IPS-15b (cell line): ENCODE measurements around the gene ABLIM2.

Experiments used
- H3K27me3 ChIP-seq: one replicate; pipeline ENCODE4 v1.6.1; 2013; ENCODE audit warnings: low read length; ENCODE audit not compliant: control insufficient read depth, insufficient read depth
- H3K36me3 ChIP-seq: one replicate; pipeline ENCODE4 v1.6.1; 2013; ENCODE audit warnings: low read length; ENCODE audit not compliant: control insufficient read depth, insufficient read depth
- H3K4me1 ChIP-seq: one replicate; pipeline ENCODE4 v1.6.1; 2013; ENCODE audit warnings: mild to moderate bottlenecking, low read length; ENCODE audit not compliant: control insufficient read depth, insufficient read depth
- H3K4me3 ChIP-seq: one replicate; pipeline ENCODE4 v1.5.1; 2013; ENCODE audit warnings: low read depth, low read length
- H3K9ac ChIP-seq: one replicate; pipeline ENCODE4 v1.6.1; 2013; ENCODE audit warnings: low read depth, mild to moderate bottlenecking, low read length
- H3K9me3 ChIP-seq: one replicate; pipeline ENCODE4 v1.6.1; 2013; ENCODE audit warnings: mild to moderate bottlenecking, low read length; ENCODE audit not compliant: control insufficient read depth, insufficient read depth

The ABLIM2 gene

GRCh38 chr4:8160233-8160560, 1.6 kb upstream of the ABLIM2 start:
- Histone ChIP-seq H3K36me3 (no peaks in the 10 kb centered on the region), H3K4me3 (peak overlapping the region; percentile 88), H3K27me3 (peaks cover 28% of the 10 kb centered on the region), H3K9me3 (no peaks in the 10 kb centered on the region), H3K9ac (no peak overlapping the region), H3K4me1 (peaks cover 2% of the 10 kb centered on the region)

GRCh38 chr4:8159537-8160232, 1.1 kb upstream of the ABLIM2 start:
- peak overlapping the region; percentile 88 for H3K4me3 ChIP-seq
- peaks cover 28% of the 10 kb centered on the region for H3K27me3 ChIP-seq
- peaks cover 2% of the 10 kb centered on the region for H3K4me1 ChIP-seq
- no peaks in the 10 kb centered on the region for H3K36me3 ChIP-seq
- peak overlapping the region; percentile 37 for H3K9ac ChIP-seq
- no peaks in the 10 kb centered on the region for H3K9me3 ChIP-seq

DNA sequence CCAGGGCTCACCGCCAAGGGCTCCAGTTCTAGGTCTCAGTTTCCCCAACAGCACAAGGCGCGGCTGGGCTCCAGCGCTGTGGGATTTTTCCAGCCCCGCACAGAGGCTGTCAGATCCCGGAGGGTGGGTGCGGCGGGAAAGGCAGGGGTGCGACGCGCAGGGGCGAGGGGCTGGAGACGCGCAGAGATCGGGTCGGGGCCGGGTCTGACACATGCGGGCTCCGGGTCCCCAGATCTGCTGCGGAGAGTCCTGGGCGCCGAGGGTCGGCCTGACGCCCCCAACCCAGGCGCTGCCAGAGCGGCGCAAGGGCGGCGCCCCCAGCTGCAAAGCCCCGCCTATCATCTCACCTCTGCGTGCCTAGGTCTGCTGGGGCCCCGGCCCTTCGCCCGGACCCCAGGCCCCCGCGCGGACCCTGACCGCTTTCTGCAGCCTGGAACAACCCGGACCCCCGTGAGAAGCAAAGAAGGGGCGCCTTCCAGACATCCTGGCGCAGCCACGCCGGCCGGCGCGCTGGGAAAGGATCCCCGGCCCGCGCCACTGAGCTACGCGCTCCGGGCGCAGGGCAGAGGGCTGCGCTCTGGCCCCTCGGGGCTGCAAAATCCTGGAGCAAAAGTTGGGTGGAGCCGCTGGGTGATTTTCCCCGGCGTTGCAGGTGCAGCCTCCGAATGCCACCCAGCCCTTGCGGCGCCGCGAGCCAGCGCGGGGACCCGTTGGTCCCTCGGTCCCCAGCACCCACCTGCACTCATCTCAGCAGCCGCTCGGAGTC, 486 bp downstream of the ABLIM2 start:
- Histone ChIP-seq H3K27me3 (peaks cover 28% of the 10 kb centered on the region), H3K9me3 (no peaks in the 10 kb centered on the region), H3K4me3 (peak overlapping the region; percentile 67), H3K36me3 (no peaks in the 10 kb centered on the region), H3K4me1 (peaks cover 2% of the 10 kb centered on the region), H3K9ac (no peak overlapping the region)

GRCh38 chr4:8157496-8157895, 1.1 kb downstream of the ABLIM2 start:
- Histone ChIP-seq H3K9ac (no peak overlapping the region), H3K9me3 (no peaks in the 10 kb centered on the region), H3K4me3 (peak overlapping the region; percentile 67), H3K27me3 (peaks cover 28% of the 10 kb centered on the region), H3K4me1 (peaks cover 2% of the 10 kb centered on the region), H3K36me3 (no peaks in the 10 kb centered on the region)

DNA sequence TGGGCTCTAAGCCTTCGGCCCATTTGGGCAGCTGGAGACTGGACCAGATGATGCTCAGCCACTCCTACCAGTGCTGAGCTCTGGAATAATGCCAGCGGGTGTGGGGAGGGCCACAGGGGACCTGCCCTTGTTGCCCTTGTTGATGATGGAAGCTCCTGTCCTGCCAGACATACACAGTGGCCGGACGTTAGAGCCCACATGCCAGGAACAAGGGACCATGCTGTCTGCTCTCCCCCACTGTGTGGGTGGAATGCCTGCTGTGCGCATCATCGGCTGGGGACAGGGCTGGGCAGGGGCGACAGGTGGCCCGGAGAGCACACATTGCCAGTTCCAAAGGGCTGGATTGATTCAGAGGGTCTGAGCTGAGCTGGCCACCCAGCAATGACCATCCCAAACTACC, 2.0 kb downstream of the ABLIM2 start:
- H3K27me3 ChIP-seq = peaks cover 28% of the 10 kb centered on the region
- H3K4me3 ChIP-seq = no peak overlapping the region
- H3K36me3 ChIP-seq = no peaks in the 10 kb centered on the region
- peaks cover 2% of the 10 kb centered on the region for H3K4me1 ChIP-seq
- H3K9ac ChIP-seq = no peak overlapping the region
- H3K9me3 ChIP-seq = no peaks in the 10 kb centered on the region

GRCh38 chr4:8155660-8156421, 2.8 kb downstream of the ABLIM2 start:
- H3K36me3 ChIP-seq = no peaks in the 10 kb centered on the region
- no peak overlapping the region for H3K9ac ChIP-seq
- no peak overlapping the region for H3K4me3 ChIP-seq
- H3K4me1 ChIP-seq = peaks cover 2% of the 10 kb centered on the region
- H3K27me3 ChIP-seq = peaks cover 28% of the 10 kb centered on the region
- no peaks in the 10 kb centered on the region for H3K9me3 ChIP-seq

- peaks cover 2% of the 10 kb centered on the region for H3K4me1 ChIP-seq
- no peak overlapping the region for H3K4me3 ChIP-seq
- no peaks in the 10 kb centered on the region for H3K9me3 ChIP-seq
- H3K36me3 ChIP-seq = no peaks in the 10 kb centered on the region
- peaks cover 23% of the 10 kb centered on the region for H3K27me3 ChIP-seq
- H3K9ac ChIP-seq = no peak overlapping the region
Measured at GRCh38 chr4:8155048-8155447, 3.6 kb downstream of the ABLIM2 start.

- H3K36me3 ChIP-seq = no peaks in the 10 kb centered on the region
- no peak overlapping the region for H3K4me3 ChIP-seq
- H3K4me1 ChIP-seq = no peaks in the 10 kb centered on the region
- H3K9me3 ChIP-seq = no peaks in the 10 kb centered on the region
- peaks cover 16% of the 10 kb centered on the region for H3K27me3 ChIP-seq
- H3K9ac ChIP-seq = no peak overlapping the region
Measured at GRCh38 chr4:8153441-8153840, 5.2 kb downstream of the ABLIM2 start.

DNA sequence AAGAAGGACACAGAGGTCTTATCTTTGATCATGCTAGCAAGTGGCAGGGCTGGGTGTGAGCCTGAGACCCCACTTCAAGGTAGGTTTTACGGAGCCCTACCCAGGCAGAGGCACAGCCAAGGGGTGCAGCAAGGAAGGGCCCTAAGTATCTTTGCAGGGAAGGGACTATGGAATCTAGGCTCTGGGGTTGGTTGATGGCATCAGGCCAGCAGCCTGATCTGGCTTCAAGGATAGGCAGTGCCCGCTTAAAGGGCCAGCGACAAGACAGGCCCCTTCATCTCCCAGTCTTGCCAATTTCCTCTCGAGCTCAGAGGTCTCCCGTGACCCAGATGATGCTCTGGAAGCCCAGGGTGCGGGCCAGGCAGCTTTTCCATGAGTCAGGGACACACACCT, 5.8 kb downstream of the ABLIM2 start:
- no peak overlapping the region for H3K4me3 ChIP-seq
- H3K4me1 ChIP-seq = no peaks in the 10 kb centered on the region
- peaks cover 13% of the 10 kb centered on the region for H3K27me3 ChIP-seq
- no peak overlapping the region for H3K9ac ChIP-seq
- H3K9me3 ChIP-seq = no peaks in the 10 kb centered on the region
- H3K36me3 ChIP-seq = no peaks in the 10 kb centered on the region

DNA sequence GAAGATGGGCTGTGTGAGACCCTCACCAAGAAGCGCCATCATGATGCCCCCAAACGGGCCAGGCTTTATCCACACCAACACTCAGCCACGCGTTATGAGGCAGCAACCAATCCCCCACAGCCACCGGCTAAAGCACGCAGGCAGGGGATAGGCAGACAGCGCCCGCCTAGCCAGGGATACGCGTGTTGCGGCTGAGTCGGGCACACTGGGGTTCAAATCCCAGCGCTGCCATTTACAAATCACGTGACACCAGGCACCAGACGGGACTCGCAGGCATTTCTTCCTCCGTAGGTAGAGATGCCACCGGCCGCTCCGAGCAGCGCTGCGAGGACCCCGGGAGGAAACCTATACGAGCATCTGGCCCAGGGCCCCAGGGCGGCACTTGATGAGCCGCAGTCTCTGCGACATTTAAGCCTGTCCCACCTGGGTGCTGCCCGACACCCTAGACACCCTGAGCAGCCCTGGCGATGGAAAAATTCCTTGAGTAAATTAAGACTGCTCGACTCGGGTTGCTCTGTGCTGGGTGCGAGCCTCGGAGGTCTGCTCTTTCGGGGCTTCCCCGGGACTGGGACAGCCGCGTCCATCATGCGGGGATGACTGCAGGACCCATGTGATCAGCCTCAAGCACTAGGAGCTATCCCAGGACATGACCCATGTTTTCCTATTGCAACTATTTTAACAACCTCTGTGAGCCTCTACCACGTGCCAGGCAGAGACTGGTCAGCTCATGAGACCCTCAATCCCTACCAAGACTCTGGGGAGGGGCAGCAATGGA, 6.3 kb downstream of the ABLIM2 start:
- peaks cover 7% of the 10 kb centered on the region for H3K27me3 ChIP-seq
- H3K4me3 ChIP-seq = no peak overlapping the region
- H3K36me3 ChIP-seq = no peaks in the 10 kb centered on the region
- H3K9ac ChIP-seq = no peak overlapping the region
- H3K4me1 ChIP-seq = no peaks in the 10 kb centered on the region
- no peaks in the 10 kb centered on the region for H3K9me3 ChIP-seq

DNA sequence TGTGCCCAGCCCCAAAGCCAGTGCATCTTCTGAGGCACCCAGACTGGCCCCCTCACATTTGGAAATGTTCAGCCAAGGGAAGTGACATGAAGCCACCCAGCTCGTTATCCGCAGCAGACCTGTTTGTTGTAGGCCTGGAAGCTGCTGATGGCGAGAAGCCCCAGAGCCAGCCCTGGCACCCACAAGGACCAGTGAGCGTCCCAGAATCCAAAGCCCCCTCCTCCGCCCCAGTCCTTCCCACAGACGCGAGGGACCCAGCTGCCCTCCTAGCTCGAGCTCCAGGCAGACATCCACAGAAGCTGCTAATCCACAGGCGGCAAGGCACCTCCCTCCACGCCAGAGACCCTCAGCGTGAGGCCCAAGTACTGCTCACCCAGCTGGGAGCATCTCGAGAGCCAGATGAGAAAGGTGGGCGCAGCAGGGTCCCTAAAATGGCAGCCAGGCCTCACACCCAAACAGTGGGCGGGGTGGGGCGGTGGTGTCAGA, 7.4 kb downstream of the ABLIM2 start:
- Histone ChIP-seq H3K36me3 (no peaks in the 10 kb centered on the region), H3K4me3 (no peak overlapping the region), H3K27me3 (no peaks in the 10 kb centered on the region)

More for the DNA sequence above, 7.4 kb downstream of the ABLIM2 start:
- no peaks in the 10 kb centered on the region for H3K4me1 ChIP-seq
- no peak overlapping the region for H3K9ac ChIP-seq
- no peaks in the 10 kb centered on the region for H3K9me3 ChIP-seq
